ENCODE data around the gene SEC61B. TPM values are rescaled to one million over a fixed set of nuclear protein-coding genes. Genes with fewer than 3 reads are reported as not detected.

SEC61B gene
- total RNA-seq, result 100 to 1,000 TPM in 1 of 5 experiments, 10 to 100 TPM in 4; 50.4 to 165 (median 54.6) TPM
- polyA plus RNA-seq, result 100 to 1,000 TPM; 257 to 292 TPM
- total RNA-seq, result 13.6 reads per million, percentile 42 among the genes with 10 or more reads in this experiment

DNA sequence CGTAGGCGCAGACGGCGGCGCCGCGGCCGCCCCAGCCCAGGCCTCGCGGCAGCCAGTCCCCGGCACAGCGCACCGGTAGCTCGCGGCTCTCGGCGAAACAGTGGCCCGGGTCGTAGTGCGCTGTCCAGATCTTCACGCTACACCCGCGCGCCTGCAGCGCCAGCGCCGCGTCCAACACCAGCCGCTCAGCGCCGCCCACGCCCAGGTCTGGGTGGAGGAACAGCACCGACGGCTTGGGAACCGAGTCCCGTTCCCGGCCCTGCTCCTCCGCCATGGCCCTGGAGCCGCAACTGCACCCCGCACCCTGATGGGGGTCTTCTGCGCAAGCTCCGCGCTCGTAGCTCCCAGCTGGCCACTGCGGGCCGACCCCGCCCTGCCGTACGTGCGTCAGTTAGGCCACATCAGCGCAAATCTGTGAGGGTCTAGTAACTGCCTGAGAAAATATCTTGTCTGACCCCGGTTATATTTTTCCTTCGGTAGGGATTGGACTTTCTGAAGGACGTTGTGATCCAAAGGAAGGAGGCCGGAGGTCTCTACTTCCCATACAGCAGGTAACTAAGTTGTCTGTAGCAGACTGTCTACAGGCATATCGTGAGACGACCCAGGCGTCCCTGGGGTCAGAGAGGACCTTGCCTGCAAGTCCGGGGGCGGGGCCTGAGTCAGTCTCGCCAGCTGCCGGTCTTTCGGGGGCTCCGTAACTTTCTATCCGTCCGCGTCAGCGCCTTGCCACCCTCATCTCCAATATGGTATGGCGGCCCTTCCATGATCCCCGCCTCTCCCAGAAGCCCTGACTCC lies at the start of gene SEC61B, which contains the start of gene ALG2:
TSS of gene SEC61B (plus strand) at position 662 of the 795 bp plus-strand sequence. CDS start at position 744, 82 bp downstream.
TSS of gene ALG2 (minus strand) at position 322 of the 795 bp plus-strand sequence. CDS start at position 274, 48 bp downstream.
- Mint-ChIP-seq H3K4me3 (peak within 1 kb of the TSS; percentile 92 to 100 (median 99)), H3K27me3 (no peaks in the 10 kb centered on the region), H3K9me3 (peaks cover 0 to 4% (median 0%) of the 10 kb centered on the region in 11 donors), H3K4me1 (peaks cover 48 to 91% (median 81%) of the 10 kb centered on the region in 7 donors), H3K36me3 (peaks cover 4 to 39% (median 31%) of the 10 kb centered on the region in 5 donors), H3K27ac (peak within 1 kb of the TSS; percentile 99 to 100 (median 100))
- H3K27ac ChIP-seq (ENCODE audit: low read depth, low read length), result peak within 1 kb of the TSS; percentile 86
- peaks cover 0 to 30% (median 0%) of the 10 kb centered on the region in 3 experiments for H3K36me3 ChIP-seq (ENCODE audit: control insufficient read depth in 2 of 3, insufficient read depth in 3 of 3, low read length in 3 of 3)
- CTCF ChIA-PET, result interaction anchor here (1.0 kb wide), 2 partner anchors 9 to 37 kb away, joined by 3 to 6 read pairs; no protein-coding TSS in a partner anchor
- peak; percentile 93 for ATAC-seq
- no peaks in the 10 kb centered on the region for H3K27me3 ChIP-seq (ENCODE audit: control insufficient read depth in 2 of 2, insufficient read depth in 2 of 2, low read length in 2 of 2)
- H3K4me1 ChIP-seq (ENCODE audit: control insufficient read depth in 2 of 2, insufficient read depth in 2 of 2, low read length in 2 of 2), result peaks cover 21 to 29% of the 10 kb centered on the region in 2 donors
- POLR2A ChIA-PET, result interaction anchor here (0.8 to 2.5 kb wide), 6 partner anchors 10 to 71 kb away, joined by 3 to 10 read pairs (median 4); no protein-coding TSS in a partner anchor
- H3K4me3 ChIP-seq (ENCODE audit: low read length), result peak within 1 kb of the TSS; percentile 90
- peak; percentile 86 to 94 (median 91) for DNase-seq
- intact Hi-C loops (cut with micrococcal nuclease), result loop anchor here (1.0 to 10.0 kb wide), 20 partner anchors 31 to 1376 kb away; partner anchors contain the start of genes INVS (in 2 of the 2), STX17 (in 2 of the 2), TBC1D2 (in 2 of the 2) and TEX10 (in 2 of the 2)
- no peaks in the 10 kb centered on the region for H3K9me3 ChIP-seq (ENCODE audit: control insufficient read depth in 2 of 3, low read length in 3 of 3)

- Mint-ChIP-seq H3K9me3 (no peaks in the 10 kb centered on the region), H3K27me3 (peaks cover 7 to 14% (median 8%) of the 10 kb centered on the region in 5 donors), H3K4me3 (no peak overlapping the region), H3K4me1 (peaks cover 0 to 8% (median 0%) of the 10 kb centered on the region in 7 donors), H3K27ac (no peak overlapping the region), H3K36me3 (peaks cover 0 to 8% (median 0%) of the 10 kb centered on the region in 5 donors)
- H3K9me3 ChIP-seq (ENCODE audit: control insufficient read depth in 2 of 3, low read length in 3 of 3), result no peaks in the 10 kb centered on the region
- ATAC-seq, result no peak
- H3K27me3 ChIP-seq (ENCODE audit: control insufficient read depth in 2 of 2, insufficient read depth in 2 of 2, low read length in 2 of 2), result no peaks in the 10 kb centered on the region
- intact Hi-C loops (cut with micrococcal nuclease), result no loop called here
- H3K36me3 ChIP-seq (ENCODE audit: control insufficient read depth in 2 of 3, insufficient read depth in 3 of 3, low read length in 3 of 3), result no peaks in the 10 kb centered on the region
- no peak for DNase-seq
- no peaks in the 10 kb centered on the region for H3K4me1 ChIP-seq (ENCODE audit: control insufficient read depth in 2 of 2, insufficient read depth in 2 of 2, low read length in 2 of 2)
- ChIA-PET POLR2A (interaction anchor here (0.6 kb wide), 1 partner anchor 1897 kb away, joined by 3 read pairs; no protein-coding TSS in a partner anchor), CTCF (interaction anchor here (2.4 kb wide), 1 partner anchor 10 kb away, joined by 8 read pairs; no protein-coding TSS in a partner anchor)
- H3K27ac ChIP-seq (ENCODE audit: low read depth, low read length), result no peak overlapping the region
- no peak overlapping the region for H3K4me3 ChIP-seq (ENCODE audit: low read length)
These were observed 48.2 kb upstream of the SEC61B start for GRCh38 chr9:99173570-99174504.

GRCh38 chr9:99176527-99177013 lies 45.5 kb upstream of the SEC61B start:
- ChIA-PET POLR2A (no interaction called here), CTCF (interaction anchor here (0.6 to 1.5 kb wide), 2 partner anchors 10 to 177 kb away, joined by 5 read pairs; no protein-coding TSS in a partner anchor)
- no peak overlapping the region for H3K27ac ChIP-seq (ENCODE audit: low read depth, low read length)
- H3K27me3 ChIP-seq (ENCODE audit: control insufficient read depth in 2 of 2, insufficient read depth in 2 of 2, low read length in 2 of 2), result no peaks in the 10 kb centered on the region
- H3K4me1 Mint-ChIP-seq, result peaks cover 0 to 30% (median 0%) of the 10 kb centered on the region in 7 donors
- no peaks in the 10 kb centered on the region for H3K9me3 ChIP-seq (ENCODE audit: control insufficient read depth in 2 of 3, low read length in 3 of 3)
- no peaks in the 10 kb centered on the region for H3K4me1 ChIP-seq (ENCODE audit: control insufficient read depth in 2 of 2, insufficient read depth in 2 of 2, low read length in 2 of 2)
- peaks cover 0 to 8% (median 1%) of the 10 kb centered on the region in 5 donors for H3K36me3 Mint-ChIP-seq
- peak overlapping the region in 2 of 9 donors; percentile 14 to 39 for H3K27ac Mint-ChIP-seq
- no peaks in the 10 kb centered on the region for H3K9me3 Mint-ChIP-seq
- DNase-seq, result no peak
- ATAC-seq, result no peak
- intact Hi-C loops (cut with micrococcal nuclease), result no loop called here
- H3K4me3 Mint-ChIP-seq, result no peak overlapping the region
- H3K4me3 ChIP-seq (ENCODE audit: low read length), result no peak overlapping the region
- peaks cover 7 to 12% (median 7%) of the 10 kb centered on the region in 5 donors for H3K27me3 Mint-ChIP-seq
- H3K36me3 ChIP-seq (ENCODE audit: control insufficient read depth in 2 of 3, insufficient read depth in 3 of 3, low read length in 3 of 3), result no peaks in the 10 kb centered on the region

GRCh38 chr9:99177576-99178366 lies 44.3 kb upstream of the SEC61B start:
- Histone ChIP-seq H3K9me3 (ENCODE audit: control insufficient read depth in 2 of 3, low read length in 3 of 3) (no peaks in the 10 kb centered on the region), H3K27ac (ENCODE audit: low read depth, low read length) (no peak overlapping the region), H3K27me3 (ENCODE audit: control insufficient read depth in 2 of 2, insufficient read depth in 2 of 2, low read length in 2 of 2) (no peaks in the 10 kb centered on the region), H3K4me3 (ENCODE audit: low read length) (no peak overlapping the region), H3K36me3 (ENCODE audit: control insufficient read depth in 2 of 3, insufficient read depth in 3 of 3, low read length in 3 of 3) (no peaks in the 10 kb centered on the region), H3K4me1 (ENCODE audit: control insufficient read depth in 2 of 2, insufficient read depth in 2 of 2, low read length in 2 of 2) (no peaks in the 10 kb centered on the region)
- ATAC-seq, result no peak
- intact Hi-C loops (cut with micrococcal nuclease), result no loop called here
- Mint-ChIP-seq H3K4me3 (no peak overlapping the region), H3K4me1 (peaks cover 0 to 42% (median 2%) of the 10 kb centered on the region in 7 donors), H3K36me3 (peaks cover 0 to 4% (median 0%) of the 10 kb centered on the region in 5 donors), H3K27ac (no peak overlapping the region), H3K27me3 (peaks cover 0 to 6% (median 4%) of the 10 kb centered on the region in 5 donors), H3K9me3 (no peaks in the 10 kb centered on the region)
- CTCF ChIA-PET, result no interaction called here
- no peak for DNase-seq
- POLR2A ChIA-PET, result no interaction called here

- Histone ChIP-seq H3K27me3 (ENCODE audit: control insufficient read depth in 2 of 2, insufficient read depth in 2 of 2, low read length in 2 of 2) (no peaks in the 10 kb centered on the region), H3K4me1 (ENCODE audit: control insufficient read depth in 2 of 2, insufficient read depth in 2 of 2, low read length in 2 of 2) (no peaks in the 10 kb centered on the region), H3K36me3 (ENCODE audit: control insufficient read depth in 2 of 3, insufficient read depth in 3 of 3, low read length in 3 of 3) (no peaks in the 10 kb centered on the region), H3K4me3 (ENCODE audit: low read length) (no peak overlapping the region), H3K27ac (ENCODE audit: low read depth, low read length) (no peak overlapping the region), H3K9me3 (ENCODE audit: control insufficient read depth in 2 of 3, low read length in 3 of 3) (no peaks in the 10 kb centered on the region)
- Mint-ChIP-seq H3K36me3 (peaks cover 0 to 1% (median 0%) of the 10 kb centered on the region in 5 donors), H3K27ac (no peak overlapping the region), H3K4me1 (peaks cover 0 to 41% (median 4%) of the 10 kb centered on the region in 7 donors), H3K9me3 (no peaks in the 10 kb centered on the region), H3K27me3 (peaks cover 0 to 3% (median 0%) of the 10 kb centered on the region in 5 donors), H3K4me3 (no peak overlapping the region)
- ChIA-PET CTCF (interaction anchor here (0.5 to 0.8 kb wide), 3 partner anchors 8 to 851 kb away, joined by 3 to 4 read pairs (median 3); no protein-coding TSS in a partner anchor), POLR2A (no interaction called here)
- ATAC-seq, result no peak
- DNase-seq, result no peak
- intact Hi-C loops (cut with micrococcal nuclease), result no loop called here
These were observed 42.9 kb upstream of the SEC61B start for GRCh38 chr9:99178912-99179872.
